Retinal pigment epithelial cell (primary cell): Measurements from ENCODE around the gene OCLN.
"Not testable (repeated sequence)": the region's sequence is repeated elsewhere in the genome, so short reads cannot be mapped to it uniquely, and the experiment has no call there.

Experiments
- DNase-seq: peaks from one replicate; pipeline ENCODE4 v3.0.0-alpha.2; 2010; ENCODE audit warnings: low read depth
- H3K4me3 ChIP-seq: 2 replicates; pipeline ENCODE4 v1.5.1; 2011; ENCODE audit warnings: mild to moderate bottlenecking, low read length, control low read depth, moderate library complexity
- TF ChIP-seq, protein P1 (sequence below): conservative IDR thresholded peaks from 2 replicates; pipeline ENCODE4 v1.5.1; 2011; ENCODE audit warnings: low read depth, low read length, control low read depth, inconsistent platforms

Gene OCLN

DNA sequence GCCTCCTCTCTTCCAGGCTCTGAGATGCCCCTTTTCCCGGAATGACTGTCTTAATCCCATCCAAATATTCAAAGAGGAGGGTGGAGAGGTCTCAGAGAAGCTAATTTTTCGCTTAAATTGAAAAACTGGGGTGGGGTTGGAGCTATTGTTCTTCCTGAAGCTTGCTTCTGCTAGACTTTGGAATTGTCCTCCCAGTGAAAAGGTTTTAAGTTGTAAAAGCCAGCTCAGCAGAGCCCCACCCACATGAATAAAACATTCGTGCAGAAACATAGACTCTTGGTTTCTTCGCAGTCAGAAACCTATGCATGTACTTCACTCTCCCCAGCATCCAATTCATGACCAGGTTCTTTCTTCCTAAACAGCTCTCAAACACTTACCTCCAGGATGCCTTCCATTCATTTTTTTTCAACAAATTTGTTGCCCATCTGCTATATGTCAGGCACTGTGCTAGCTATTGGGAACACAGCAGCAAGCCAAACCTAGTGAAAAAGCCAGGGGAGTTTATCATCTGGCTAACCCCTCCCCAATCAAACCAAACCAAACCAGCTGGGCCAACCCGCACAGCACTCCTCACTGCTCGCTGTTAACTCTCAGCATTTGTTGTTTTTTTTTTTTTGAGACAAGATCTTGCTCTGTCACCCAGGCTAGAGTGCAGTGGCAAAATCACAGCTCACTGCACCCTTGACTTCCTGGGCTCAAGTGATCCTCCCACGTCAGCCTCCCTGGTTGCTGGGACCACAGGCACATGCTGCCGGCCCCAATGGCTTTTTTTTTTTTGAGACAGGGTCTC lies 37.9 kb upstream of the OCLN start:
- no peak for DNase-seq
- H3K4me3 ChIP-seq: no peak overlapping the region
- TF ChIP-seq, protein P1, sequence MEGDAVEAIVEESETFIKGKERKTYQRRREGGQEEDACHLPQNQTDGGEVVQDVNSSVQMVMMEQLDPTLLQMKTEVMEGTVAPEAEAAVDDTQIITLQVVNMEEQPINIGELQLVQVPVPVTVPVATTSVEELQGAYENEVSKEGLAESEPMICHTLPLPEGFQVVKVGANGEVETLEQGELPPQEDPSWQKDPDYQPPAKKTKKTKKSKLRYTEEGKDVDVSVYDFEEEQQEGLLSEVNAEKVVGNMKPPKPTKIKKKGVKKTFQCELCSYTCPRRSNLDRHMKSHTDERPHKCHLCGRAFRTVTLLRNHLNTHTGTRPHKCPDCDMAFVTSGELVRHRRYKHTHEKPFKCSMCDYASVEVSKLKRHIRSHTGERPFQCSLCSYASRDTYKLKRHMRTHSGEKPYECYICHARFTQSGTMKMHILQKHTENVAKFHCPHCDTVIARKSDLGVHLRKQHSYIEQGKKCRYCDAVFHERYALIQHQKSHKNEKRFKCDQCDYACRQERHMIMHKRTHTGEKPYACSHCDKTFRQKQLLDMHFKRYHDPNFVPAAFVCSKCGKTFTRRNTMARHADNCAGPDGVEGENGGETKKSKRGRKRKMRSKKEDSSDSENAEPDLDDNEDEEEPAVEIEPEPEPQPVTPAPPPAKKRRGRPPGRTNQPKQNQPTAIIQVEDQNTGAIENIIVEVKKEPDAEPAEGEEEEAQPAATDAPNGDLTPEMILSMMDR: no peak

DNA sequence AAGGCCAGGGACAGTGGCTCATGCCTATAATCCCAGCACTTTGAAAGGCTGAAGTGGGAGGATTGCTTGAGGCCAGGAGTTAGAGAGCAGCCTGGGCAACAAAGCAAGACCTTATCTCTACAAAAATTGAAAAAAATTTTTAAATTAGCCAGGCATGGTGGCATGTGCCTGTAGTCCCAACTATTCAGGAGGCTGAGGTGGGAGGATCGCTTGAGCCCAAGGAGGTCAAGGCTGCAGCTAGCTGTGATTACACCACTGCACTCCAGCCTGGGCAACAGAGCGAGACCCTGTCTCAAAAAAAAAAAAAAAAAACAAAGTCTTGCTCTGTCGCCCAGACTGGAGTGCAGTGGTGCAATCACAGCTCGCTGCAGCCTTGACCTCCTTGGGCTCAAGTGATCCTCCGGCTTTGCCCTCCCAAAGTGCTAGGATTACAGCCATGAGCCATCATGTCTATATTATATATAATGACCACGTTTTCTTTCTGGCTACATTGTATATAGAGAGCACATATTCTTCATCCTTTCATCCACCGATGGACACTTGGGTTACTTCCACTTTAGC lies 37.1 kb upstream of the OCLN start:
- DNase-seq, H3K4me3 ChIP-seq: not testable (repeated sequence)

DNA sequence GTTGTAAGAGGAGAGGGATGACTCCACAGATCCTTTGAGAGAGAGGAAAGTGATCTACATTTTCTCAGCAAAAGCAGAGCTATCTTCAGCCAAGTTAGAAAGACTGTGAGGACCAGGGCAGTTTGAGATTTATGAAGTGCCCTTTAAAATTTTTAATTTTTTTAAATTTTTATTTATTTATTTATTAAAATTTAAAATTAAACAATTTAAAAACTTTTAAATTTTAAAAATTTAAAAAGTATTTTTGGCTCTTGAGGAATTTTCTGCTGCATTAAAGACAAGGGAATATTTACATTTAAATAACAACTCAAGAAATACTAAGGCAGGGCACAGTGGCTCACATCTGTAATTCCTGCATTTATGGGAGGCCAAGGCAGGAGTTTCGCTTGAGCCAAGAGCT lies 30.4 kb upstream of the OCLN start:
- no peak for DNase-seq
- TF ChIP-seq, protein P1: no peak
- no peak overlapping the region for H3K4me3 ChIP-seq

DNA sequence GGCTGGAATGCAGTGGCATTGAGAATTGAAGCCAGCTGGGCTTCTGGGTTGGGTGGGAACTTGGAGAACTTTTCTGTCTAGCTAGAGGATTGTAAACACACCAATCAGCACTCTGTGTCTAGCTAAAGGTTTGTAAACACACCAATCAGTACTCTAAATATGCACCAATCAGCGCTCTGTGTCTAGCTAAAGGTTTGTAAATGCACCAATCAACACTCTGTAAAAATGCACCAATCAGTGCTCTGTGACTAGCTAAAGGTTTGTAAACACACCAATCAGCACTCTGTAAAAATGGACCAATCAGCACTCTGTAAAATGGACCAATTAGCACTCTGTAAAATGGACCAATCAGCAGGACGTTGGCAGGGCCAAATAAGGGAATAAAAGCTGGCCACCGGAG lies 26.2 kb upstream of the OCLN start:
- not testable (repeated sequence) for DNase-seq, H3K4me3 ChIP-seq

DNA sequence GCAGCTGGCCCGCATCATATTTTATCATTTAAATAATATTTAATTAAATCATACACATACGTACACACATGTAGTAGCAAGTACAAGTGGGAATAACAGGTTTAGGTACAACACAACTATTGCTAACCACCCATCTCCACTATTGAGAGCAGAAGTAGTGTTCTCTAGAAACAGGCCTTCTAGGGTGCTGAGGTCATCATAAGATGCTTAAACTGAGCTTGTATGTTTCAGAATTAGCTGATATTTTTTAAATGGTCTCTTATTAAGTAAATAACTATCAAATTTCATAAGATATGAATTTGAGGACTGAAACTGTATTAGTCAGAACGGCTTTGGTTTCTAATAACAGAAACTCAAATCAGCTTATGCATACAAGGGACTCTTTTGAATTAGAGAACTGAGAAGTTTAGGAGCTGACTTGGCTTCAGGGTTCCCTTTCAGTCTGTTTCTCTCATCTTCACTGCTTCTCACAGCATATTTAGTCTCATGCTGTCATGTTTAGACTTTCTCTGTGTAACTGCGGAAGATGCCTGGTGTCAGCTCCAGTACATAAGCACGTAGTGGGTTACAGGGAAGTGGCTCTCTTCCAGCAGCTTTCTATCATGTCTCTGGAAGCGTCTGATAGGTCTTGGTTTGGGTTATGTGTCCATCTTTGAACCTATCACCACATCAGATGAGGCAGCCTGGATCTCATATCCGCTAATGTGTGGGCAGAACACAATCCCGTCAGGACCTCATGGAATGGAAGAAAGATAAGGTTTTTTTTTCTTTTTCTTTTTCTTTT lies 25.0 kb upstream of the OCLN start:
- no peak for DNase-seq
- TF ChIP-seq, protein P1: no peak
- H3K4me3 ChIP-seq: no peak overlapping the region

DNA sequence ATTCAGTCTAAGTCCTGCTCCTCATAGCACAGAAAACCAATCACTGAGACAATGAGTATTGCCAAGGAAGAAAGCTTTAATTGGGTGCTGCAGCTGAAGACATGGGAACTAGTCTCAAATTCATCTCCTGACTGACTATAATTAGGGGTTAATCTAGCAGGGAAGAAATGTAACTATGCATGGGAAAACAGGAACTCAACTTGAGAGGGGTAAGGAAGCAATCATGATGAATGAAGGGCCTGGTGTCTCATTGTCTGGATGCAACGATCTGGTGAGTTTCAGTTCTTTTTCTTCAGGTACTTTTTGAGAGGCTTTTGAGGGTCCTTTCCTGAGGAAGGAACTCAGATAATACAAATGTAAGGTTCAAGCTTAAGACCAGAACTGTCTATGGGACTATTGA lies 24.0 kb upstream of the OCLN start:
- TF ChIP-seq, protein P1: no peak
- H3K4me3 ChIP-seq: no peak overlapping the region
- DNase-seq: no peak

DNA sequence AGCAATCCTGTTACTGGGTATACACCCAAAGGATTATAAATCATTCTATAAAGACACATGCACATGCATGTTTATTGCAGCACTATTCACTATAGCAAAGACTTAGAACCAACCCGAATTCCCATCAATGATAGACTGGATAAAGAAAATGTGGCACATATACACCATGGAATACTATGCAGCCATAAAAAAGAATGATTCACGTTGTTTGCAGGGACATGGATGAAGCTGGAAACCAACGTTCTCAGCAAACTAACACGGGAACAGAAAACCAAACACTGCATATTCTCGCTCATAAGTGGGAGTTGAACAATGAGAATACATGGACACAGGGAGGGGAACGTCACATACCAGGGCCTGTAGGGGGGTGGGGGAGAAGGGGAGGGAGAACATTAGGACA lies 21.1 kb upstream of the OCLN start:
- not testable (repeated sequence) for DNase-seq, H3K4me3 ChIP-seq

DNA sequence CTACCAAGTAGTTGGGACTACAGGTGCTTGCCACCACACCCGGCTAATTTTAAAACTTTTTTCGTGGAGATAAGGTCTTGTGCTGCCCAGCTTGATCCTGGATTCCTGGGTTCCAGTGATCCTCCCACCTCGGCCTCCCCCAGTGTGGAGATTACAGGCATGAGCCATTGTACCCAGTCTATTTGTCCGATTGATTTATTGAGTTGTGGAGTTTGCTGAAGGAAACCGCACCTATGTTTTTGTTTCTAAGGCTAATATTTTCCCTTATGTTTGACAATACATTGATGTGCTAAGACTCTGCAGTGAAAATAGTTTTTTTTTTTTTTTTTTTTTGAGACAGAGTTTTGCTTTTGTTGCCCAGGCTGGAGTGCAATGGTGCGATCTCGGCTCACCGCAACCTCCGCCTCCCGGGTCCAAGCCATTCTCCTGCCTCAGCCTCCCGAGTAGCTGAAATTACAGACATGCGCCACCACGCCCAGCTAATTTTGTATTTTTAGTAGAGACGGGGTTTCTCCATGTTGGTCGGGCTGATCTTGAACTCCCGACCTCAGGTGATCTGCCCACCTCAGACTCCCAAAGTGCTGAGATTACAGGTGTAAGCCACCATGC lies 20.0 kb upstream of the OCLN start:
- not testable (repeated sequence) for DNase-seq, H3K4me3 ChIP-seq

DNA sequence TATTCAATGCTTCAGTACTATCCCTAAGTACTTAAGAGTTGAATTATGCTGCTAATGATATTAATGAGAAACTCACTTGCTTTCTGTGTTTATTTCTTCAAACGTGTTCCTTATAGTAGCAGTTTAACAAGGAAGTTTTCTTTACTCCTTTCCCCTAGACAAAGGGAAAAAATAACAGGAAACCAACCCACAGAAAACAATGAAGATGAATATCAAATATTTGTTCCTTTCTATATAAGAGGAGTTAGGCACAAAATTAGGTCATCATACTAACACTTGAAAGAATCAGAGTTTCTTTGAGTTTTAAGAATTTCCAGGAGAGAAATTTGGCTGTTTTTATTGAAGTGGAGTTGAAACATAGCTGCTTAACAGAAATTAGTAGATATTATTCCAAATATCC lies 15.4 kb upstream of the OCLN start:
- DNase-seq: no peak
- TF ChIP-seq, protein P1: no peak
- no peak overlapping the region for H3K4me3 ChIP-seq

DNA sequence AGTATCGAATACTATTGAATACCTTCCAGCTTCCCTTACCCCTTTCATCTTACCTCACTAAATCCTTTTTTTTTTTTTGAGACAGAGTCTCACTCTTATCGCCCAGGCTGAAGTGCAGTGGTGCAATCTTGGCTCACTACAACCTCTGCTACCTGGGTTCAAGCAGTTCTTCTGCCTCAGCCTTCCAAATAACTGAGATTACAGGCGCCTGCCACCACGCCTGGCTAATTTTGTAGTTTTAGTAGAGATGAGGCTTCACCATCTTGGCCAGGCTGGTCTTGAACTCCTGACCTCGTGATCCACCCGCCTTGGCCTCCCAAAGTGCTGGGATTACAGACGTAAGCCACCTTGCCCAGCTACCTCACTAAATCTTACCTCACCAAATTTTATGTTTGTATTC lies 14.3 kb upstream of the OCLN start:
- DNase-seq, H3K4me3 ChIP-seq: not testable (repeated sequence)
